Thyroid gland (tissue), 4 donors: Measurements from ENCODE around the gene SS18L1.

Experiments
- POLR2A ChIP-seq, 2 donors: fragments of 450-650 bp; IDR thresholded peaks; one replicate each; pipeline ENCODE4 v1.6.1; 2017; ENCODE audit warnings: antibody characterized with exemption in 2 of 2, mild to moderate bottlenecking in 2 of 2, moderate library complexity in 1 of 2
- TF ChIP-seq, protein P1 (sequence below), 6 experiments: fragments of 200-600 bp in 3 of 6; fragments of 450-650 bp in 3 of 6; sonication (generic) in 3 of 6; IDR thresholded peaks; one replicate each; pipeline ENCODE4 v1.5.1; 2016 to 2019; ENCODE audit warnings: antibody characterized with exemption in 6 of 6, mild to moderate bottlenecking in 2 of 6, inconsistent platforms in 1 of 6, moderate library complexity in 1 of 6

DNA sequence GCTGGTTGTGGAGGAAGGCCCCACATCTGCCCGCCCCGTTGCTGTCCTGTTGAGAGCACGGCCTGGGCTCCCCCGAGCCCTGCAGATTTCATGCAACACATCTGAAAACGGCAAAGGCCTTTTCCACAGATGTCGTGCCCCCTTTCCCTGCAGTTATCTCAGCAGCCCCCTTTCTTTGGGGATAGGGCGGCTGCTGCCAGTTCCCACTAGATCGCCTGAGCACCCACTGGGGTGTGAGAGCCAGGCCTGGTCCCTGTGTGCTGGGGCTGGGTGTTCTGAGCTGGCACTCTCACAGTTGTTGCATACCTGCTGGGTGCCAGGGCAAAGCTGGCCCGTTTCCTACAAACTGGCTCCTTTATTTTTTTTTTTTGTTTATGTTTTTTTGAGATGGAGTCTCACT is 27.0 kb downstream of the SS18L1 start:
- no peak for TF ChIP-seq POLR2A (IDR thresholded peaks at IDR 0.05)
- TF ChIP-seq, protein P1, sequence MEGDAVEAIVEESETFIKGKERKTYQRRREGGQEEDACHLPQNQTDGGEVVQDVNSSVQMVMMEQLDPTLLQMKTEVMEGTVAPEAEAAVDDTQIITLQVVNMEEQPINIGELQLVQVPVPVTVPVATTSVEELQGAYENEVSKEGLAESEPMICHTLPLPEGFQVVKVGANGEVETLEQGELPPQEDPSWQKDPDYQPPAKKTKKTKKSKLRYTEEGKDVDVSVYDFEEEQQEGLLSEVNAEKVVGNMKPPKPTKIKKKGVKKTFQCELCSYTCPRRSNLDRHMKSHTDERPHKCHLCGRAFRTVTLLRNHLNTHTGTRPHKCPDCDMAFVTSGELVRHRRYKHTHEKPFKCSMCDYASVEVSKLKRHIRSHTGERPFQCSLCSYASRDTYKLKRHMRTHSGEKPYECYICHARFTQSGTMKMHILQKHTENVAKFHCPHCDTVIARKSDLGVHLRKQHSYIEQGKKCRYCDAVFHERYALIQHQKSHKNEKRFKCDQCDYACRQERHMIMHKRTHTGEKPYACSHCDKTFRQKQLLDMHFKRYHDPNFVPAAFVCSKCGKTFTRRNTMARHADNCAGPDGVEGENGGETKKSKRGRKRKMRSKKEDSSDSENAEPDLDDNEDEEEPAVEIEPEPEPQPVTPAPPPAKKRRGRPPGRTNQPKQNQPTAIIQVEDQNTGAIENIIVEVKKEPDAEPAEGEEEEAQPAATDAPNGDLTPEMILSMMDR (IDR thresholded peaks at IDR 0.05): no peak
